Right lobe of liver (tissue), 4 donors: ENCODE data around the gene DAG1.

Source experiments
- POLR2A ChIP-seq: fragments of 450-650 bp; IDR thresholded peaks from one replicate; pipeline ENCODE4 v1.6.1; 2017; ENCODE audit warnings: antibody characterized with exemption, mild to moderate bottlenecking
- TF ChIP-seq, protein P1 (sequence below), 4 donors: fragments of 200-600 bp in 3 of 4; fragments of 450-650 bp in 1 of 4; IDR thresholded peaks; one replicate each; pipeline versions ENCODE4 v1.5.1 to v1.8.0; 2016 to 2022; ENCODE audit warnings: antibody characterized with exemption in 4 of 4, mild to moderate bottlenecking in 2 of 4
- donor health status: DM: no; HTN: no; CAD: no.
- donor health status: DM: no; HTN: no; CAD: no.
- donor health status: DM: no; HTN: yes; CAD: no.

GRCh38 chr3:49466085-49466484, 4.0 kb upstream of the DAG1 start:
- TF ChIP-seq, protein P1, sequence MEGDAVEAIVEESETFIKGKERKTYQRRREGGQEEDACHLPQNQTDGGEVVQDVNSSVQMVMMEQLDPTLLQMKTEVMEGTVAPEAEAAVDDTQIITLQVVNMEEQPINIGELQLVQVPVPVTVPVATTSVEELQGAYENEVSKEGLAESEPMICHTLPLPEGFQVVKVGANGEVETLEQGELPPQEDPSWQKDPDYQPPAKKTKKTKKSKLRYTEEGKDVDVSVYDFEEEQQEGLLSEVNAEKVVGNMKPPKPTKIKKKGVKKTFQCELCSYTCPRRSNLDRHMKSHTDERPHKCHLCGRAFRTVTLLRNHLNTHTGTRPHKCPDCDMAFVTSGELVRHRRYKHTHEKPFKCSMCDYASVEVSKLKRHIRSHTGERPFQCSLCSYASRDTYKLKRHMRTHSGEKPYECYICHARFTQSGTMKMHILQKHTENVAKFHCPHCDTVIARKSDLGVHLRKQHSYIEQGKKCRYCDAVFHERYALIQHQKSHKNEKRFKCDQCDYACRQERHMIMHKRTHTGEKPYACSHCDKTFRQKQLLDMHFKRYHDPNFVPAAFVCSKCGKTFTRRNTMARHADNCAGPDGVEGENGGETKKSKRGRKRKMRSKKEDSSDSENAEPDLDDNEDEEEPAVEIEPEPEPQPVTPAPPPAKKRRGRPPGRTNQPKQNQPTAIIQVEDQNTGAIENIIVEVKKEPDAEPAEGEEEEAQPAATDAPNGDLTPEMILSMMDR (IDR thresholded peaks at IDR 0.05) = no peak
- TF ChIP-seq POLR2A = no peak
